BJ (cell line): ENCODE data around the gene C10orf62. TPM values are rescaled to one million over a fixed set of nuclear protein-coding genes. Genes with fewer than 3 reads are reported as not detected.

Source experiments
- CTCF ChIA-PET: fragments of 350-600 bp; formaldehyde crosslinking; extraction: SDS; loops from one replicate; lab custom pipeline; 2021; ENCODE audit warnings: antibody characterized with exemption, inconsistent platforms; lab: Yijun Ruan, JAX
- POLR2A ChIA-PET: fragments of 300-600 bp; sonication (Branson Sonifier 250); formaldehyde crosslinking; extraction: SDS; loops from one replicate; lab custom pipeline; 2021; ENCODE audit warnings: antibody characterized with exemption; lab: Charles Lee
- DNase-seq: peaks from one replicate; pipeline ENCODE4 v3.0.0-alpha.2; 2011; ENCODE audit warnings: low read depth
- H3K27me3 ChIP-seq: 2 replicates; pipeline ENCODE4 v1.6.0; 2011; ENCODE audit warnings: low read length; ENCODE audit not compliant: control insufficient read depth, insufficient read depth
- H3K36me3 ChIP-seq: 2 replicates; pipeline ENCODE4 v1.5.1; 2011; ENCODE audit warnings: low read length; ENCODE audit not compliant: control insufficient read depth, insufficient read depth
- H3K4me3 ChIP-seq: 2 replicates; pipeline ENCODE4 v1.5.1; 2011; ENCODE audit warnings: low read depth, mild to moderate bottlenecking, control low read depth, low read length
- CTCF ChIP-seq: IDR thresholded peaks from 2 replicates; pipeline ENCODE4 v1.5.1; 2011; ENCODE audit warnings: low read depth, mild to moderate bottlenecking, control low read depth, inconsistent platforms, low read length, moderate library complexity; ENCODE audit not compliant: insufficient read depth
- polyA plus RNA-seq: library from polyadenylated mRNA; depleted of rRNA; stranded (reverse); fragments of >200 nt; gene quantifications from 2 replicates; pipeline ENCODE4 v1.2.3, GENCODE V29; 2011

C10orf62 gene
- polyA plus RNA-seq, 1 experiment: not detected

GRCh38 chr10:97546456-97547270 is 42.9 kb upstream of the C10orf62 start:
- Histone ChIP-seq H3K36me3 (no peaks in the 10 kb centered on the region), H3K27me3 (no peaks in the 10 kb centered on the region), H3K4me3 (no peak overlapping the region)
- DNase-seq: no peak
- ChIA-PET POLR2A (no interaction called here), CTCF (interaction anchor here (0.9 to 2.2 kb wide), 7 partner anchors 7 to 140 kb away, joined by 3 to 7 read pairs (median 4); no protein-coding TSS in a partner anchor)
- no peak for TF ChIP-seq CTCF

- no peaks in the 10 kb centered on the region for H3K36me3 ChIP-seq
- no peaks in the 10 kb centered on the region for H3K27me3 ChIP-seq
- no peak for DNase-seq
- CTCF ChIA-PET: interaction anchor here (1.8 to 2.2 kb wide), 4 partner anchors 13 to 141 kb away, joined by 3 to 7 read pairs (median 6); no protein-coding TSS in a partner anchor
- POLR2A ChIA-PET: no interaction called here
- TF ChIP-seq CTCF: no peak
- H3K4me3 ChIP-seq: no peak overlapping the region
Measured at GRCh38 chr10:97547271-97547600, 42.3 kb upstream of the C10orf62 start.

GRCh38 chr10:97547962-97548361 is 41.6 kb upstream of the C10orf62 start:
- CTCF ChIA-PET: interaction anchor here (0.7 to 1.9 kb wide), 2 partner anchors 24 to 78 kb away, joined by 3 to 7 read pairs; no protein-coding TSS in a partner anchor
- no peak for TF ChIP-seq CTCF
- POLR2A ChIA-PET: no interaction called here
- Histone ChIP-seq H3K27me3 (no peaks in the 10 kb centered on the region), H3K4me3 (no peak overlapping the region), H3K36me3 (no peaks in the 10 kb centered on the region)
- DNase-seq: no peak

GRCh38 chr10:97548828-97549455 is 40.6 kb upstream of the C10orf62 start:
- no peak for DNase-seq
- Histone ChIP-seq H3K27me3 (no peaks in the 10 kb centered on the region), H3K36me3 (no peaks in the 10 kb centered on the region), H3K4me3 (no peak overlapping the region)
- POLR2A ChIA-PET: no interaction called here
- TF ChIP-seq CTCF: no peak
- CTCF ChIA-PET: interaction anchor here (1.3 to 6.8 kb wide), 4 partner anchors 14 to 85 kb away, joined by 3 to 104 read pairs (median 6); partner anchors contain the start of gene ANKRD2

GRCh38 chr10:97549587-97550322 is 39.8 kb upstream of the C10orf62 start:
- ChIA-PET CTCF (interaction anchor here (1.0 to 6.8 kb wide), 6 partner anchors 15 to 143 kb away, joined by 3 to 104 read pairs (median 7); partner anchors contain the start of genes ANKRD2 and UBTD1), POLR2A (no interaction called here)
- no peak for DNase-seq
- H3K36me3 ChIP-seq: no peaks in the 10 kb centered on the region
- no peak overlapping the region for H3K4me3 ChIP-seq
- no peak for TF ChIP-seq CTCF
- H3K27me3 ChIP-seq: no peaks in the 10 kb centered on the region
